Measurements from ENCODE around the gene COX20.

GRCh38 chr1:244840219-244840794, 4.8 kb downstream of the COX20 start:
- TF ChIP-seq, protein P1, sequence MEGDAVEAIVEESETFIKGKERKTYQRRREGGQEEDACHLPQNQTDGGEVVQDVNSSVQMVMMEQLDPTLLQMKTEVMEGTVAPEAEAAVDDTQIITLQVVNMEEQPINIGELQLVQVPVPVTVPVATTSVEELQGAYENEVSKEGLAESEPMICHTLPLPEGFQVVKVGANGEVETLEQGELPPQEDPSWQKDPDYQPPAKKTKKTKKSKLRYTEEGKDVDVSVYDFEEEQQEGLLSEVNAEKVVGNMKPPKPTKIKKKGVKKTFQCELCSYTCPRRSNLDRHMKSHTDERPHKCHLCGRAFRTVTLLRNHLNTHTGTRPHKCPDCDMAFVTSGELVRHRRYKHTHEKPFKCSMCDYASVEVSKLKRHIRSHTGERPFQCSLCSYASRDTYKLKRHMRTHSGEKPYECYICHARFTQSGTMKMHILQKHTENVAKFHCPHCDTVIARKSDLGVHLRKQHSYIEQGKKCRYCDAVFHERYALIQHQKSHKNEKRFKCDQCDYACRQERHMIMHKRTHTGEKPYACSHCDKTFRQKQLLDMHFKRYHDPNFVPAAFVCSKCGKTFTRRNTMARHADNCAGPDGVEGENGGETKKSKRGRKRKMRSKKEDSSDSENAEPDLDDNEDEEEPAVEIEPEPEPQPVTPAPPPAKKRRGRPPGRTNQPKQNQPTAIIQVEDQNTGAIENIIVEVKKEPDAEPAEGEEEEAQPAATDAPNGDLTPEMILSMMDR (IDR thresholded peaks at IDR 0.05; ENCODE audit: insufficient read depth, low read length, poor library complexity, severe bottlenecking), result no peak
- TF ChIP-seq EZH2phosphoT487 (conservative IDR thresholded peaks at IDR 0.05; ENCODE audit: low read length), result no peak

Data from SU-DHL-6 (cell line).